ENCODE results near the gene UBE4A. TPM values are rescaled to one million over a fixed set of nuclear protein-coding genes. Genes with fewer than 3 reads are reported as not detected.

The UBE4A gene
- total RNA-seq, 1 donor from 2014 or later: 49.2 TPM

DNA sequence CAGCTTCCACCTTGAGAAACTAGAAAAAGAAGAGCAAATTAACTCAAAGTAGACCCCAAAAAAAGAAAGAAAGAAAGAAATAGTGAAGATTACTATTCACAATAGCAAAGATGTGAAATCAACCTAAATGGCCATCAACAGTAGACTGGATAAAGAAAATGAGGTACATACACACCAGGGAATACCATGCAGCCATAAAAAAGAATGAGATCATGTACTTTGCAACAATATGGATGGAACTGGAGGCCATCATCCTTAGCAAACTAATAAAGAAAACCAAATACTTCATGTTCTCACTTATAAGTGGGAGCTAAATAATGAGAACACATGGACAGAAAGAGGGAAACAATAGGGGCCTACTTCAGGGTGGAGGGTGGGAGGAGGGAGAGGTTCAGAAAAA lies 30.7 kb upstream of the UBE4A start:
- peaks cover 1% of the 10 kb centered on the region for H3K4me1 Mint-ChIP-seq (ENCODE audit: low read depth)
- TF ChIP-seq, protein P1, sequence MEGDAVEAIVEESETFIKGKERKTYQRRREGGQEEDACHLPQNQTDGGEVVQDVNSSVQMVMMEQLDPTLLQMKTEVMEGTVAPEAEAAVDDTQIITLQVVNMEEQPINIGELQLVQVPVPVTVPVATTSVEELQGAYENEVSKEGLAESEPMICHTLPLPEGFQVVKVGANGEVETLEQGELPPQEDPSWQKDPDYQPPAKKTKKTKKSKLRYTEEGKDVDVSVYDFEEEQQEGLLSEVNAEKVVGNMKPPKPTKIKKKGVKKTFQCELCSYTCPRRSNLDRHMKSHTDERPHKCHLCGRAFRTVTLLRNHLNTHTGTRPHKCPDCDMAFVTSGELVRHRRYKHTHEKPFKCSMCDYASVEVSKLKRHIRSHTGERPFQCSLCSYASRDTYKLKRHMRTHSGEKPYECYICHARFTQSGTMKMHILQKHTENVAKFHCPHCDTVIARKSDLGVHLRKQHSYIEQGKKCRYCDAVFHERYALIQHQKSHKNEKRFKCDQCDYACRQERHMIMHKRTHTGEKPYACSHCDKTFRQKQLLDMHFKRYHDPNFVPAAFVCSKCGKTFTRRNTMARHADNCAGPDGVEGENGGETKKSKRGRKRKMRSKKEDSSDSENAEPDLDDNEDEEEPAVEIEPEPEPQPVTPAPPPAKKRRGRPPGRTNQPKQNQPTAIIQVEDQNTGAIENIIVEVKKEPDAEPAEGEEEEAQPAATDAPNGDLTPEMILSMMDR (IDR thresholded peaks at IDR 0.05; ENCODE audit: unreplicated experiment): no peak

DNA sequence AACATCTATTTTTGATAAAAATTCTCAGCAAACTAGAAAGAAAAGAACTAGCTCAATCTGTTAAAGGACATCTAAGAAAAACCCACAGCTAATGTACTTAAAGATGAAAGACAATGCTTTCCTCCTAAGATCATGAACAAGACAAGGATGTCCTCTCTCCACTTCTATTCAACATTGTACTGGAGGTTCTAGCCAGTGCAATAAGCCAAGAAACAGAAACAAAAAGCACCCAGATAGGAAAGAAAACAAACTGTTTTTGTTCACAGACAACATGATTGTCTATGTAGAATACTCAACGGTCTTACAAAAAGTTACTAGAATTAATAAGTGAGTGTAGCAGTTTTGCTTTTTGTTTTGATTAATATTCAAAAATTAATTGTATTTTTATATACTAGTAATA lies 24.7 kb upstream of the UBE4A start:
- Mint-ChIP-seq H3K9me3 (ENCODE audit: low read depth) (no peaks in the 10 kb centered on the region), H3K27me3 (no peaks in the 10 kb centered on the region)
- TF ChIP-seq, protein P1 (IDR thresholded peaks at IDR 0.05; ENCODE audit: unreplicated experiment): no peak

More for the DNA sequence above, 30.7 kb upstream of the UBE4A start:
- no peaks in the 10 kb centered on the region for H3K27me3 Mint-ChIP-seq
- no peak overlapping the region for H3K4me3 Mint-ChIP-seq (ENCODE audit: low read depth)
- H3K9me3 Mint-ChIP-seq (ENCODE audit: low read depth): peaks cover 8% of the 10 kb centered on the region
- DNase-seq (ENCODE audit: low spot score, unreplicated experiment): no peak
- H3K36me3 Mint-ChIP-seq (ENCODE audit: insufficient read depth): peaks cover 2% of the 10 kb centered on the region
- no peak overlapping the region for H3K27ac Mint-ChIP-seq

DNA sequence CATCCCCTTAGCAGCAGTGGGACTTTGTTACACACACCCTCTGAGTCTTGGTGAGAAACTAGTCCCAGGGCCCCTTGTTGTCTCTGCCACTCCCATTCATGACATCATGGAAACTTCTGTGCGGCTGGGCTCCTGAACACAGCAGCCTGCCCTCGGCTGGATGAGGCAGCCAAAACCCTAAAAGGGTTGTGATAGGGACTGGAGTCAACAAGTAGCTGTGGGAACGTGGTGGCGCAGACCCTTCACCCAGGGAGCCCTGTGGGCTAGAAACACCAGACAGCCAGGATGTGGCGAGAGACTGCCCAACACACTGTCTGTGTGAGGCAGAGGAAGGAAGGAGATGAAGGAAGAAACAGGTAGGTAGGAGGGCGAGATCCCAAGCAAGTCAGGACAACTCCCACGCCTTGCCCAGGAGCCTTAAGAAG lies 20.8 kb upstream of the UBE4A start:
- TF ChIP-seq, protein P1 (IDR thresholded peaks at IDR 0.05; ENCODE audit: unreplicated experiment): no peak
- H3K4me3 Mint-ChIP-seq (ENCODE audit: low read depth): no peak overlapping the region
- no peaks in the 10 kb centered on the region for H3K36me3 Mint-ChIP-seq (ENCODE audit: insufficient read depth)
- no peaks in the 10 kb centered on the region for H3K9me3 Mint-ChIP-seq (ENCODE audit: low read depth)
- H3K4me1 Mint-ChIP-seq (ENCODE audit: low read depth): no peaks in the 10 kb centered on the region
- DNase-seq (ENCODE audit: low spot score, unreplicated experiment): no peak
- H3K27ac Mint-ChIP-seq: peak overlapping the region; percentile 1
- peaks cover 6% of the 10 kb centered on the region for H3K27me3 Mint-ChIP-seq

More for the DNA sequence above, 24.7 kb upstream of the UBE4A start:
- no peaks in the 10 kb centered on the region for H3K4me1 Mint-ChIP-seq (ENCODE audit: low read depth)
- no peaks in the 10 kb centered on the region for H3K36me3 Mint-ChIP-seq (ENCODE audit: insufficient read depth)
- H3K27ac Mint-ChIP-seq: no peak overlapping the region
- DNase-seq (ENCODE audit: low spot score, unreplicated experiment): no peak
- no peak overlapping the region for H3K4me3 Mint-ChIP-seq (ENCODE audit: low read depth)

DNA sequence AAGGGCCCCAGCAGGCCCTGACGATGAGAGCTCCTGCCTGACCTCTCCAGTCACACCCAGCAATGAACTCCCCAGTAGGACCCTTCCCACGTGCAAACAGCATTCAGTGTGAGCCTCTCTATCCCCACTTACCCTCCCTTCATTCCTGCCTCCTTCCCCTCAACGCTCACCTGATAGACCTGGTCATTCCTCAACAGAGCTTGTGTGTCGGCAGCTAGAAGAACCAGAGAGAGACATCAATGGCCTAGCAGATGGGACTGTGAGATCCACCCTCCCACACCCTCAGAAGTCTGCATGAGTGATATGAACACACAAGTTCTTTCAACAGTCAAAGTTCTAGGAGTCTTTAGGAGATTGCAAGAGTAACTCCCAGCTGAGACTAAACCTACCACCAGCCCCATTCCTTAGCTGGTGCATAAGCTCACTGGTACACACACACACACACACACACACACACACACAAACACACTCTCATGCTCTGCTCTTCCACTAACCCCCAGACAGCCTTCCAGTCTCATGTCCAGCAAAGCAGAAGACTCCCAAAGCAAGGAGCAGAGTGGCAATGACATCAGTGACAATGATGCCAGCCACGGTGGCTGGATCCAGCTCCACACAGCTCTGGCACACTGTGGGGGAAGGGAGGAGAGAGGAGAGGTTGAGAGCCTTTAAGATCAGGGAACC lies 20.0 kb upstream of the UBE4A start:
- Mint-ChIP-seq H3K4me1 (ENCODE audit: low read depth) (no peaks in the 10 kb centered on the region), H3K36me3 (ENCODE audit: insufficient read depth) (no peaks in the 10 kb centered on the region), H3K4me3 (ENCODE audit: low read depth) (no peak overlapping the region), H3K27me3 (peaks cover 6% of the 10 kb centered on the region), H3K9me3 (ENCODE audit: low read depth) (no peaks in the 10 kb centered on the region), H3K27ac (peak overlapping the region; percentile 66)
- DNase-seq (ENCODE audit: low spot score, unreplicated experiment): no peak
- TF ChIP-seq, protein P1 (IDR thresholded peaks at IDR 0.05; ENCODE audit: unreplicated experiment): no peak

DNA sequence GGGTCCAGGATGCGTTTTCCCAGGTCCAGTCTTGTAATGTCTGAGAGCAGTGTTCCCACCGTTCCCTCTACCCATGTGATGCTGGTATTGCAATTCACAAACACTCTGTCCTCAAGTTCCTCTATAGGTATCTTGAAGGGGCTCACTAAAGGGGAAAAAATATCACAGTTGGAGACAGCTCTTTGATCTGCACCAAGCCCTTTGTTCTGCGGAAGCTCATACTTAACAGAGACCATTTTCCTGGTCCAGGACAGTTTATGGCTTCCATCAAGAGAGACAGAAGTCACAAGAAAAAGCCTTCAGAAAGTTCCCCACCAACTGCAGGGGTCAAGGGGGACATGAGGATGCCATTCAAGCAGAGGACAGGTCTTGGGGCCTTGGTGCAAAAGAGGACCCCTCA lies 19.0 kb upstream of the UBE4A start:
- H3K4me3 Mint-ChIP-seq (ENCODE audit: low read depth): no peak overlapping the region

More for the DNA sequence above, 19.0 kb upstream of the UBE4A start:
- TF ChIP-seq, protein P1 (IDR thresholded peaks at IDR 0.05; ENCODE audit: unreplicated experiment): no peak
- no peak overlapping the region for H3K27ac Mint-ChIP-seq
- peaks cover 14% of the 10 kb centered on the region for H3K27me3 Mint-ChIP-seq
- H3K9me3 Mint-ChIP-seq (ENCODE audit: low read depth): no peaks in the 10 kb centered on the region
- no peak for DNase-seq (ENCODE audit: low spot score, unreplicated experiment)
- H3K4me1 Mint-ChIP-seq (ENCODE audit: low read depth): no peaks in the 10 kb centered on the region
- no peaks in the 10 kb centered on the region for H3K36me3 Mint-ChIP-seq (ENCODE audit: insufficient read depth)
